NK-92 (cell line): ENCODE measurements around the gene NYAP2.

Experiments used
- DNase-seq: peaks from one replicate; lab custom pipeline; 2025; ENCODE audit not compliant: unreplicated experiment; lab: John Stamatoyannopoulos, UW

NYAP2 gene

DNA sequence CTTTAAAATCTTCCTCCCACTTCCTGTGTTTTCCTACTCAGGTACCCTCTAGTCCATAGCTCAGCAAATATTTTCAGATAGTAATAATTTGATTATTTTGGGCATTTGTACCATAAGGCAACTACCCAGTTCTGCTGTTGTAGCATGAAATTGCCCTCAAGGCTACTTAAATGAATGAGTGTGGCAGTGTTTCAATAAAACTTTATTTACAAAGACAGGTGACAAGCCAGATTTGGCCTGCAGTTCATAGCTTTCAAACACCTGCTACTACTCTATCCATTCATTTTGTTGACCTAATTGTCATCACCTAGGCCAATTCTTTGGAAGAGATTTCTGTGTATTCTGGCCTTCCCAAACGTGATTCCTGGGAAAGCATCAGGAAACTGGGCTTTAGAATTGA lies 28.9 kb downstream of the NYAP2 start:
- no peak for DNase-seq

DNA sequence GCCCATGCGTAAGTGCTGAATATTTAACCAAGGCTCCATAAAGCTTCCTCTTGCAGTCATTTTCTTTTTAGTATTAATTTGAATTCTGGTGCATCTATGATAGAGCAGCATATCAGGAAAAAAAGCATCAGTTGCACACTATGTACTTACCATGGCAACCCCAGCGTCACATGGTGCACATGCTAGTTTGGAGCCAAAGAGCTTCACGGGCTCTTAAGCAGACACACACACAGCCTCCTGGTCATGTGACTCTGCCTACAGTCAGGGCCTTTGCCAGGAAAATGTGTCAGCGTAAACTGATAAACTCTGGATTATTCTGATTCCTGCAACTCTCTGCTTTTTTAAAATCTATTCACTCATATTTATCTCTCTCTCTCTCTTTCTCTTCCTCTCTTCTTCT lies 30.2 kb downstream of the NYAP2 start:
- no peak for DNase-seq

DNA sequence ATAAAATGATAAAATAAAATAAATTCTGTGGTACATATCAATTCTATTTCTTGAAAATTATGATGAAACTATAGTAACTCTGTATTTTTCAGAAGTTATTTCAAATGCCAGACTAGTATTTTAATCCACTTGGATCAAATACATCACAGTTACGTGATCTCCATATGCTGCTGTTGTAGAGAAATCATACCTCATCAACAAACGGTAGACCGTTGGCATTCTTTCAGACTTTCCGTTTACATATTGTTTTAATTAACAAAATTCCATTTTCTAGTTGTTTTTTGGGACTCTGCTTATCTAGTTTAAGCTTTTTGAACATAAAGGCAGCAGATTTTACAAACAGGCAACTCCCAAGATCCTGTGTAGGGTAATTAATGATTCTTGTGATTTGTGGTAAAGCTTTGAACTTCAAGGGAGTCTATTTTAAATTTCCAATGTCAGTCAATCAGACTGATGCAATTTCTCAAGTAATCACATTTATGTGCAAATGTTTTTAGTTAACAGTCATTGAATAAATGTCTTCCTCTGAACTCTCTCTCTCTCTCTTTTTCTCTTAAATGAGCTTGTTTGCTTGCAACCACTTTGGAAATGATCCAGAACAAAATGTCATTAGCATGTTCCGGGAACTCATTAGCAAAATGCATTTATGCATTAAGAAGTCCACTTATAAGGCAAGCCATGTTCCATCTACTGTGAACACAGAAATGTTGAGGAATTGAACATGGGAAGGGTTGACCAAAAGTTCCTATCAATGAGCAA lies 31.8 kb downstream of the NYAP2 start:
- DNase-seq = no peak

DNA sequence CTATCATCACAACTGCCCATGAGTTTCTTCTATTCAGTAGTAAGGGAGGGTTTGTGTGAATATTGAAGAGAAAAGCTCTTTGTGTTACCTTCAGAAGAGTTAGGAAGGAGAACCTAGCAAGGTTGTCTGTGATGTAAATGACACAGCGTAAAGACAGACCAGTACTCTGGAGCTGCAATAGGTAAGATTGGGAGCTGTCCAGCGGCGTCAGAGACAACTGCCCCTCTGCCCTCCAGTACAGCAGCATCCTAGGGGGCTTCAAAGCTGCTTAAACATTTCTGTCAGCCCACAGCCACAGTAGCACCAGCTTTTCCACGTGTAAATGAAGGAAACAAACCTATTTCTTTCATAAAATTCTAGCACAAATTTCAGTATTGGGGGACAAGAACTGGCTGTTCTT lies 34.5 kb downstream of the NYAP2 start:
- no peak for DNase-seq

DNA sequence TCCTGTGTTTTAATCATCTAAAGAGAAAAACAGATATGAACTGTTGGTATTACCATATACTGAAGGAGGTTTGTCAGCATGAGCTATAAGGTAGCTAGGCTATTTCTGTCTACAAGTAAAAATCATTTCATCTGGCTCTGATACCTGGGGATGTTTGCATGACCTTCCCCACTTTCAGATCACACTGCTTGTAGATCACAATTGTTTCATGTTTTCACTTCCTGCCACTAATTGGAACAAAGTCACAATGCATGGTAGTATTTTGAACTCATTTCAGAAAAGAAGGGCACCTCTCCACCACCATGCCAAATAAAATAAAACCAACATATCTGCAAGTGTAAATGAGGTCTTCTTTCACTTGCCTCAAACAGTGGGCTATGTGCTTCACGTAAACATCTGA lies 37.8 kb downstream of the NYAP2 start:
- no peak for DNase-seq

DNA sequence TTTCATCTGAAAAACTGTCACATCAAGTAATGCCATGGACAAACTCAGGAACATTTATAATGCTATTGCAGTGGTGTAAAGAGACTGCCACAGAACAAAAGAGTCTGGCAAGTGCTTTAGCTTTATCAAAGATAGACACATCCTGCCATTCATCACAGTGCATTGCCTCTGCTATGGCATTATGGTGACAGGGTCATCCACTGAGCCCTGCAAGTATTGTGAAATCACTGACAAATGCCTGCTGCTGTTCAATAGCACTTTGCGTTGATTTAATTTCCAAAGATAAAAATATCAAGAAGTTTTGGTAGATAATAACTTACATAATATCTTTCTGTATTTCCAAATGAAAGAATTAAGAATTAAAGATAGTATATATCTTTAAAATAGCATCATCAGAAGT lies 38.7 kb downstream of the NYAP2 start:
- DNase-seq = no peak

DNA sequence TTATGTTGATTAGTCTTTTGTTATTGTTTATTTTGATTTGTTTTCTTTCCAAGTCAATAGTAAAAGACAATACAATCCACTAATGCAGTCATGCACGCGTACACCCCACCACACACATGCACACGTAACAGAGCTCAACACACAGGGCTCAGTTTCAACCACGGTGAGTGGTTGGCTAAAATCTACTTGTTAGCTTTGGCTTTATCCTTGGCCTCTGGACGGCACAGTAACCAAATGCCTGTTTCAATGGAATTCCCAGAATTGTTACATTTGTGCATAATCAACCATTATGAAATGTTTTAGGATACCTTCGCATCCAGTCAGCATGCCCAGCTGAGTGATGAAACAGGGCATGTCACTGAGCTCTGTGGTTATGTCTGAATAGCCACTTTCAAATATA lies 53.2 kb downstream of the NYAP2 start:
- DNase-seq = no peak

DNA sequence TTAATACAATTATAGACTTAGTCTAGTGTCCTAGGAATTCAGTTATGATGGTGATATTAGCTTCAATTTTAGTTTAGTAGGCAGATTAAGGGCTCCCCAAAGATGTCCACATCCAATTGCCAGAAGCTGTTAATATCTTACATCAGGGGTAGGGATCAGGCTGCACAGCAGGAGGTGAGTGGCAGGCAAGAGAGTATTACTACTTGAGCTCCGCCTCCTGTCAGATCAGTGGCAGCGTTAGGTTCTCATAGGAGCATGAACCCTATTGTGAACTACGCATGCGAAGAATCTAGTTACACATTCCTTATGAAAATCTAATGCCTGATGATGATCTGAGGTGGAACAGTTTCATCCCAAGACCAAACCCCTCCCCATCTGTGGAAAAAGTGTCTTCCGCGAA lies 54.9 kb downstream of the NYAP2 start:
- DNase-seq = no peak

DNA sequence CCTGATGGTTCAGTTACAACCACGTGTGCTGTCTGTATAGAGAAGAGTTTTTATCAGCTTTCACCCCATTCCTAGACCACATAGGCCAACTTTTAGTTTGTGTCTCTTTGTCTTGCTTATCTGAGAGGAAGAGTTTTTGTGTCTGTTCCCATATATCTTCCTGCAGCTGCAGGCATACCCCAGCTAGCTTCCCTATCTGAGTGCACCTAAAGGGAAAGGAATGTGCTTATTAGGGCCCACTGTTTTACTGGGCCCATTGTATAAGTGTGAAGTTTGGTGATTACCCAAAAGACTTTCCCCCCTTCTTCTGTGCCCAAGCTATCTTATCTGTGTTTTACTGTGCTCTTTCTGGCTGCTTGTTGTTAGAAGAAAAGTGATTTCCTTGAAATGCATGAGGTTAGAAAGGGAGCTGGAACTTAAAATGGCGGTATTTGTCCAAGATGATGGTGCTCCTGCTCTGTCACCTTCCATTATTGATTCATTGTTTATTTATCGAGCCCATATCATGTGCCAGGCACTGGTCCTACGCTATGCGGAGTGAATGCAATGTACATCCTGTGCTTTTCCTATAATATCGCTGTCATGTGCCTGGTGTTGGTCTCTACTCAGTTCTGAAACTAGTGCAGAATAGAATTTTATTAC lies 57.2 kb downstream of the NYAP2 start:
- DNase-seq = no peak

DNA sequence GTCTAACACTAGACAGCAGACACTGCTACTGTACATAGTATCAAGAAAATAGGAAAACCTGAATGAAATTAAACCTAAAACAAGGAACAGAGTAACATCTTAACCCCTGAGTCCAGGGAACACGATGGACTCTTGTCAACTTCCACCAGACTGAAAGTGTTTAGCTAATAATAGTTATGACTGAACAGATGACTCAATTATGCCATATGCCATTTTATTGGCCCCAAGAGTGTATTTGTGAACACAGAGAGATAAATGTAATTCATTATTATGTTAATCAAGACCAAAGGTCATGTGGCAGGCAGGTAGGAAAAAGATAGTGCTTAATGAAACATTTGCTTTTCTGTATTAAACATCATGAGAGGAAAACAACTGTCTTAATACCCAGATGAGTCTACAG lies 58.0 kb downstream of the NYAP2 start:
- no peak for DNase-seq

DNA sequence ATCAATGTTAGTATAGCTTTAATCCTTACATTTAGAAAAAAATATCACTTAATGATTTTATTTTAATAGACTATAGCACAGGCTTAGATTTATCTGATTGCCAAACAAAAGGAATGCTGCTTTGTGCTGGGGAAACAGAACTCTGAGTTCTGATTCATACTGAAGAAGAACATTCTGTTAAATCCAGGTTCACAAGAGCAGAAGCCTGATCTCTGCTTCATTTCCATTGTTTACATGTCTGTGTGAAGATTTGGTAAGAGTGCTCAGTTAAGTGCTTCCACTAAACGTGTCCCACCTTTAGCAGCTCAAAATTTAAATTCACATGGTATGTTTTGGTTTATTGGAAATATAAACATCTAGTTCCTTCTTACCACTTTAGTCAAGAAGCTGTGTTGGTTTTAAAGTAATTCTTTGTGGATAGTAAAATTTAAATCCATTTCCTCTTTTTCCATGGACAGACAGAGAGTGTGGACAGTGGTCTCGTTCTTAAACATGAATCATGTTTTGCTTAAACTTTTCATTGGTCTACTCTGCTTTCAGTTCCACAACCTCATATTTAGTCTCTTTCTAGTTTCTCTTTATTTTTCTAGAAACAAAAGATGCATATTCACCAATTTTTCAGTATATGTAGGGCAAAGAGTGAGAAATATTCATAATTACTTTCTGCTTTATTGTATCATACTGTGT lies 59.1 kb downstream of the NYAP2 start:
- no peak for DNase-seq

DNA sequence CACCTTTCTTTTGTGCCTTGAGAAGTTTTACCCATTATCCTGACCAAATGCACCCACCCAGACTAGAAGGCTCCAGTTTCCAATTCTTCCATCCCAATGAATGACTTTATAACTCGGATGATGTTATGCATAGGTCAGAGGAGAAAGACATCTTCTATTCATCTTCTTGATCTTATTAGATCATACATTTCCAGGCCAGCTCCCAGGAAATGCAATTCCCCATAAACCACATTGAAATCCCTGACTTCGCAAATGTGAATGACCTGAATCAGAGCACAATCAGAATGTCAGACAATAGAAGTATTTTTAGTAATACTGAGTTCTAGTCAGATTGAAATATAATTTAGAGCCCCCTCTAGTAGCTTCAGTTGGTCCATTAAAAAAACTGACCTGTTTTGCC lies 62.9 kb downstream of the NYAP2 start:
- DNase-seq = no peak

DNA sequence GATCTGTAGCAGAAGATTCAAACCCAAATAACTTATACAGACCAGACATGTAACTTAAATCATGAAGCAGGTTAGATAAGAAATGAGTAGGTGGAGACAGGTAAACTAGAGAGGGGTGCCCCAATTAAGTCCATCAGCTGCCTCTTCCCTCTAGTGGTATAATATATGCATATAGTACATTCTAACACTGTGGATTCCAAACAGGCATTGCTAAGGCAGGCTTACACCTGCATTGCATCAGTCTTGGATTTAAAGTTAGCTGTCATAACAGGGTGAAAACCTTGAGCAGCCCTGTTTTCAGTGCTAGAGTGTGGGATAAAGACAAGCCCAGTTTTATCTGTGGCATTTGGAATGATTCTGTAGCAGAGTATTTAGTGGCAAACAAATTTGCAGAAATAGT lies 63.4 kb downstream of the NYAP2 start:
- no peak for DNase-seq

DNA sequence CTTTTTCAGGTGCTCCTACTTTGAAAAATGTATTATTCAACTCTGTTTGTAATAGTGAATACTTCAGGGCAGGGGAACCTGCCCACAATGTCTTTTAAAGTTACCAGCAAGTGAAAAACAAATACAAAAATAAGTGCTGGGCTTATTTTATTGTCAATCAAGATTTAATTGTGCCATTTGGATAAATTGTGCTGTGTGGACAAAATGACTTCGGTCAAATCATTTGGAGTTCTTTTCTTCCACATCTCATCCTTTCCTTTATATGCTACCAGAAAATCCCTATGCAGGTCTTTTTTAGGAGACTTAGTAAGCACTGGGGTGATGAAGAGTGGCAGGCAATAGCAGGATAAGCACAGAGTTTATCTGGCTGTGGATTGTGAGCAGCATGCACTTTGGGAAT lies 63.9 kb downstream of the NYAP2 start:
- no peak for DNase-seq

DNA sequence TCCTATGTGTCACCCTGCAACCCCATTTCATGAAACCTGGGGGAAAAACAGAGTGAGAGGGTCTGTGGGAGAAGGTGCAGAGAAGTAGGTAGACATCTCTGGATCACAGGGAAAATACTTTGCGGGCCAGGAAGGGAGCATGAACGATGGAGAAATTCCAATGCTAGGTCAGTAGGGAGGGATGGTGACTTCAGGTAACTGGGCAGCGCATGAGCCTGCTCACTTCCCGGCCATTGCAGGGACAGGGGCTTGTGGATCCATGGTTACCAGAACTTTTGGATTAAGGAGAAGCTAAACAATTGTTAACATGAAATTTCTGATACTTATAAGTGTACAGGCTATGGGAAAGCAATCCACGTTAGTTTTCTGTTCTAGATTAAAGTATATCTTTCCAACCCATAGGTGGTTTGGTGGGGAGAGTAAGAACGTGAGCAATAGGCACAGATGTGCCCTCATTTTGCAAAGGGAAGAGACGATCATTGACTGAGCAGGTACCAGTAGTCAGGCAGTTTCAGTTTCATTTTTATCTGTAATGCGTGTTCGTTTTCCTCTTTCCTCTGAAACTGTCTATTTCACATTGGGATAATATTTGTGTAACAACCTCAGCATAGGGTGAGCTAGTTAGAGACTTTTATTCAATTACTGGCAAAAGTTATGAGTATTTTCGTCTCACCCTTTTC lies 65.0 kb downstream of the NYAP2 start:
- no peak for DNase-seq

DNA sequence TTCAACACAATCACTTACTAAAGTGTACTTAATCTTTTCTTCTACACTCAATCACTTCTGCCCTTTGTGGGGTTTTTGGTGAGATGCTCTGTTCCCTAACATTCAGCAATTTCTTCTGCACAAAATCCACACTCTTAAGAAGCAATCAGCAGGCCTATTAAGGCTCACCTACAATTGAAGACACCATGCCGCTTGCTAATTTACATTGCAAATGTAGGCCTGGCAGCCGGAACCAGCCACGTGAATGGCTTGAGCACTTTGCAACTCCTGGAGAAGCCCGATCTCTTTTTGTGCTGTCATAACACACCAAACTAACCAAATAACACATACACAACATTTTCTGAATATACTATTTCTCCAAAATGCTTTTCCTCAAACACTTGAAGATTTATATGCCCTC lies 66.3 kb downstream of the NYAP2 start:
- no peak for DNase-seq

DNA sequence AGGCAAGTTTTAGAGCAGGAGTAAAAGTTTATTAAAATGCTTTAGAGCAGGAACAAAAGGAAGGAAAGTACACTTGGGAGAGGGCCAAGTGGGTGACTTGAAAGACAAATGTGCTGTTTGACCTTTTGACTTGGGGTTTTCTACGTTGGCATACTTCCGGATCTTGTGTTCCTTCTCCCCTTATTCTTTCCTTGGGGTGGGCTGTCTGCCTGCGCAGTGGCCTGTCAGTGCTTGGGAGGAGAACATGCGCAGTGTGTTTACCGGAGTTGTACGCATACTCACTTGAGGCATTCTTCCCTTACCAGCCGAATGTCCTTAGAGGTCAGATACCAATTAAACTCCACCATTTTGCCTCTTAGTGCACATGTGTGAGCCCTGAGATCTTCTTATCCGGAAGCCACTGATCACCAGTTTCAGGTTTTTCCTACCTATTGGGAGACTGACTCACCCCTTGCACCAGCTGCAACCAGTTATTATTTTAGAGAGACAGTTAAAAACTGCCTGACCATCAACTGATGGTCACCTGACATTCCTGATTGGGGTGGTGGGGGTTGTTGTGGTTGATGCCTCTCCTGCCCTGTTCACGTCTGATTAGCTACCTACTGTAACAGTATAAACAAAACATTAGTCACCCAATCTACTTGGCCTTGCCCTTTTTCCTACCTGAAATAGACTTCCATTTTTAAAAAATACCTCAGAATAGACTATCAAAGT lies 67.5 kb downstream of the NYAP2 start:
- DNase-seq = no peak

DNA sequence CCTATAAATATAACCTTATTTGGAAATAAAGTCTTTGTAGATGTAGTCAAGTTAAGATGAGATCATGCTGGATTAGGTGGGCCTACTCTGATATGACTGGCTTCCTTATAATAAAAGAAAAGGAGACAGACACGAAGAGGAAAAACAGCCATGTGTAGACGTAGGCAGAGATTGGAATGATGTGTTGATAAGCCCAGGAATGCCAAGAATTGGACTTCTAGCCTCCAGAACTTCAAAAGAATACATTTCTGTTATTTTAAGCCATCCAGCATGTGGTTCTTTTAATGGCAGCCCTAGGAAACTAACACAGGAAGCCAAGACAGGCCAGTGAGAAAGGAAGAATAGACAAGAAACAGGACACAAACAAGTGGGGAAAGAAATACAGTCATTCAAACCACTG lies 68.6 kb downstream of the NYAP2 start:
- DNase-seq = no peak

DNA sequence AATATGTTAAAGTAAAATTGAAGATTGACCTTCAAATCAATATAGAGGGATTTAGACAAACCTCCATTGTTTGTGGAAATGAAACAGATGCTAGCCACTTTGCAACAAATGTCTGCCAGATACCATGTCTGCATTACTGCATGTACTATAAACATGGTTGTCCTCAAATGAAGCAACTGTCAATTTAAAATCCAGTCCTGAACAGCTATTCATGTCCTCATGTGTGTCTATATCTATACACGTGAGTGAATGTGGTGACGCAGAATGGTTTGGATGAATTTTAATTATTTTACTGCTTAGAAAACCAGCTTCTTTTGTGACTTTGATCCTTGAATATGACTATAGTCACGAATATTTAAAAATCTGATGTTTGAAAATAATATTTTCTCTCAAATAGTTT lies 71.5 kb downstream of the NYAP2 start:
- no peak for DNase-seq

DNA sequence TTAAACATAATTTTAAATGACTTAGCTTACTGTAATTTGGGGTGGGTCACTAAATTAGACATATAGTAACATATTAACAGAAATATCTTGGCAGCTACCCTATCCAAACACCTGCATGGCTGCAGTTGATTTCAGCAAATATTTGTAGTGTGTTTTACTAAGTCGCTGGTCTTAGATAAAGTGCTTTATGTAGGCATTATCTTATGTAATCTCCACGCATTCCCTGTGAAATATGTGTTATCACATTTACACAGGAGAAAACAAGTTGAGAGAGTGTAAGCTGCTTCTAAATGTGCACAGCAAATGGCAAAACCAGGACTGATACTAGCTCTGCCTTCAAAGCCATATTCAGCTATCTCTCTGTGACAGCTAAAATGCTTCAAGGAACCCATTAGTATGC lies 72.0 kb downstream of the NYAP2 start:
- no peak for DNase-seq

DNA sequence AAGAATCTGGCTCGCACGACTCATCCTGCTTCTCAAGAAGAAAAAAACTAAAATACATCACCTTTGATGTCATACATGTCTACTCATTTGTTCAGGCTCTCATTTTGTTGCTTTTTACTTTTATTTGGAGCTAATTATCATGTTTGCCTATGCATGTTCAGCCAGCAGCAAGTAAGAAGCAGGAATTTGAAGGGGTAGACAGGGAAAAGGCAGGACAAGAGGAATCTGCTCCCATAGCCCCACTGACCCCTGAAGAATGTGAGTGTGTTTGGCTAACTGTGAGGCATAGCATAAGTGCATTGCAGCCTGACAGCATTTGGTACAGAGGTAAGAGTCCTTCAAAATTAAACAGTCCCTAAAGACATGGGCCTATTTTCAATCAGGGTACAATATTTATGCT lies 72.7 kb downstream of the NYAP2 start:
- no peak for DNase-seq
